ENCODE measurements around the gene LUZP2.

LUZP2 gene

DNA sequence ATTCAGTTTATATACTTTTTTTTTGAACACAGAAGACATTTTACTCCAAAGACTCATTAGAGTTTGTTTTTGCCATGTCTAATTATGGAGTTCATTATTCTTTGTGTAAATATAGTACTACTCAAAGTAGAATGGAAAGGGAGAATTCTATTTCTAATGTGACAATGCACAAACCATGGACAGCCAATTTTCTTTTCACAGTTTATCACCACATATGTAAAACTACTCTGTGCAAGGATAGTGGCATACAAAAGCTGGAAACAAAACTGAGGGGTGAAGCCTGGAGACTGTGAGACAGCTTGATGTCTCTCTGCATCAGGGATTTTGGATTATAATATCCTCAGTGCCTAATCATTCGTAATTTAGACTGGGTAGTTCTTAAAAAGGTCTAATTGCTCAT lies 75.5 kb downstream of the LUZP2 start:
- no peak for DNase-seq

DNA sequence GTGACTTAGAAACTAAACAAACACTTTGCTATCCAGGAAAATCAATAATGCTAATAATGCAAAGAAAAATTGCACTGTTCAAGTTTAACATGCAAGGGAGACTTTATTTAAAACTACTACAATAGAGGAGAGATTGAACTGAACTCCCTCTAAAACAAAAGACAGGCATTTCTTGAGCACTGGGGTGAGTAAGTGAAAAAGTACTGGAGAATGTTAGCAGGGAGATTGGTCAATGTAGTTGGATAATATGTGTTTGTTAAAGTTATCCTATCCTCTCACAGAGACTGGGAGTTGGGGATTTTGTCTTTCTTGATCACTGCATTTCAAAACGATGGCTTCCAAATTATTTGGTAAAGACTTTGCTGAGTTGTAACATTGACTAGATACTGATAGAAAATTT lies 77.6 kb downstream of the LUZP2 start:
- no peak for DNase-seq

DNA sequence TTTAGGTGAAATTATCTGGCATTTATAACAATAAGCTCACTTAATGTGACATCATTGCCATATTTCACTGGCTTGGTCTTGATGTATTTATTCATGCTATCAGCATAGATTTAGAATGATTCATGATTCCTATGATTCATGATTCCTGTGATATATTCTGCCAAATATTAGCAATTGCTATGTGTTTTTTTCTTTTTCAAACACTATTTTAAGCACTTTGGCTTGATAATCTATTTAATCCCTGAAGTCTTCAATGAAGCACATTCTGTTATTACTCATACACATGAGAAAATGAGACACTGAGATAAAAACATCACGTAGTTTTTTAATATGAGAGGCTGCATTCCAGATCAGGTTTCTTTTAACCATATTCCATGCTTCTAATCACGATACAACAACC lies 78.5 kb downstream of the LUZP2 start:
- no peak for DNase-seq

DNA sequence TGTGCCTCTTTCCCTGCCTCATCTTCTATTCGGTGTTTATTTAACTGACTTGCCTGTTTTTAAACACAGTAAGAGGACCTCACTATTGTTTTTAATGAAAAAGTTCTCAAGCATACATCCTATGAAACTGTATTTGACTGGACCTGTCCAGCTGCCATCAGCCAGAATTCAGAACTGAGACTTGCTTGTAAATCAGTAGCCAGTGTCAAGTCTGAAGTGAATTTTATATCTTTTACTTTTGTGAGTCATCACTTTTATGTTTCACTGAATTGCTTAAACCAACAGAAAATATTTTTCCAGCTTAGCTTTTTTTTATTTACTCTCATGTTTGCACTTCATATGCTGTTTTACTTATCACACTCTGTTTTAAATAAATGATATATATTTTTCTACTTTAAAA lies 88.3 kb downstream of the LUZP2 start:
- no peak for DNase-seq

DNA sequence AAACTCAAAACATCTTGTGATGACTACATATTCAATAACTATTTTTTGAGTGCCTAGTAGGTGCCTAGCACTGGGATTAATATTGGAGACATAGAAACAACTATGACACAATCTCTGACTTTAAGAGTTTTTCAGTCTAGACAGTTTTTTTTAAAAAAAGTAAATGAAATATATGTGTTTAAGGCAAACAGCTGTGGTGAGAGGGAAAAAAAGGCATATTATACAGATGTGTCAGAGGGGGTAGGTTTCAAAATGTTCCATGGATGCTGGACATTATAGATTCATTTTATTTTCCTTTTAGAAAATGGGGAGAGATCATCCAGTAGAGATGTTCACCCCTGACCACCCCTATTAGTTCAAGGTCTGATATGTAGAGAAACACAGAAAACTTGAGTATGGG lies 90.8 kb downstream of the LUZP2 start:
- DNase-seq = no peak

DNA sequence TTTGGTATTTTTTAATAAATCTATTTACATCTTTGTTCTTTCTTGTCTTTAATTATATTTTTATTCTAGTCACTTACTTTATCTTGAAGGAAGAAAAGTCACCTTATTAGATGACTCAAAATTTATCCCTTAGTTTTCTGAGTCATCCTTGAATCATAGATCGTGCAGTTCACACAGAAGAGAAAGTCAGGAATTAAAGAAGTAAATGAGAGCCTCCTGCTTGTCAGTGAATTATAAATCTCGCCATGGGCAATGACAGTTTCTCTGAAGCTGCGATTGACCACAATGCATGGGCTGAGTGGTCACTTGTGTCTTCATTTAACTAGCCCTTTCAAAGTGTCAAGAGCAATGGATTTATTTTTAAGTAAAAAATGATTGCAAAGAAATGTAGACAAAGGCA lies 91.2 kb downstream of the LUZP2 start:
- DNase-seq = no peak

DNA sequence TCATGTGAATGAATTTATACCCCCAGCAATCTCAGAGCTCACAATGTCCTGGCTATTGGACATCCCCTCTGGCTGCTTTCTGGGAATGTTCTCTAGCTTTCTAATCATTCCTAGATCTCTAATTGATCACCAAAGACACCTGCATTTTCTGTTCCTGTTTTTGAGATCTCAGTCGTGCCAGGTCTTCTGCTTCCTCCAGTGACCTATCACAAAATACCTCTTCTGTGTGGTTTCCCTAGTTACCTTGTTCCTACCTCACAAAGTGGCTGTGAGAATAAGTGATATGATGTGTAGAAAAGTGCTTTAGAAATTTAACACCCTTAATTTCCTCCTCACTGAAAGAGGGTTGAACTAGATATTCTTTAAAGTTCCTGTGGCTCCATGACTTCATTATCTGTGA lies 92.2 kb downstream of the LUZP2 start:
- DNase-seq = no peak

DNA sequence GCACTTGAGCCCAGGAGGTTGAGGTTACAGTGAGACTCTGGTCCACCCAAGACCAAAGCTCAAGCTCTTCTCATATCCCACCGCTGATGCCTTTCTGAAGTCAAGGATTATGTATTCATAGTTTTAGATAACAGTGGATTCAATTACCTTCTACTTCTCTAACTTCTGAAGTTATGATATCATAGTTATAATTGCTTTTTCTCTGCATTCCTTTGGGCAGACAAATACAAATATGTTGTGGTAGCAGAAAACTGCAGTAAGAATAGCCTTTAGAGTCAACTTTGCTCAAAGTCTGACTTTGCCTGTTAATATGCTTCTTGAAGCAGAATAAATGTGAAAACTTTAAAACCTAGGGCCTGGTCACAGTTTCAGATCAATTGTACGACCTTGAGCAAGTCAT lies 94.4 kb downstream of the LUZP2 start:
- DNase-seq = no peak

DNA sequence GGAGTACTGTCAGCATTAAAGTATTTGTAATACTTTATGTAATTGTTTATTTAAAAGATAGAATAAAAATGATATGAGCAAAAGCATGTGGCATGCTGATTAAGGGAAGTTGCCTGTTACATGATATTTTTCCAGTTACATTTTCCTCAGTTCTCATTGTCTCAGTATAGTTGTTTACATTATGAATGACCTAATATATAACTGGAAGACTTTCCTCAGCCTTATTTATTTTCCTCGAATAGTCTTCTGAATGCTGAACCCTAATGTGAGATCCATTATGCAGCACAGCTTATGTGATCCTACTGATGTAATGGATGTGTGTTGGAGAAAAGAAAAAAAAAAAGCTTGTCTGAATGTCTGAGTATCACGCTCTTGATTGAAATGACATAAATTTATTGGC lies 95.5 kb downstream of the LUZP2 start:
- DNase-seq = no peak

DNA sequence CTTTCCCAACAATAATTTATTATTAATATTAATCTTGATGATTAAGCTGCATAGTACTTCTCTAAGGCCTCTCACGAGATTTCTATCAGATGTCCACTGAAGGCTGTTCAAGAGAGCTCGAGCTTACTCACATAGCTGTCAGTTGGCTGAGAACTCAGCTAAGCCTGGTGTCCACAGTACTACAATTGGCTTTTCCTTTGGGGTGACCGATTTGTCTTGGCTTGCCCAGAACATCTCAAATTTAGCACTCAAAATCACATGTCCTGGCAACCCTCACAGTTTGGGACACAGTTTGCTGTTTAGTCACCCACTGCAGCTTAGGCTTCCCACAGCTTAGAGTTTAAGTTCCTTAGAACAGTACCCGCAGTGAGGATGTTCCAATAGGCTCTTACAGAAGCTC lies 96.5 kb downstream of the LUZP2 start:
- DNase-seq = no peak

DNA sequence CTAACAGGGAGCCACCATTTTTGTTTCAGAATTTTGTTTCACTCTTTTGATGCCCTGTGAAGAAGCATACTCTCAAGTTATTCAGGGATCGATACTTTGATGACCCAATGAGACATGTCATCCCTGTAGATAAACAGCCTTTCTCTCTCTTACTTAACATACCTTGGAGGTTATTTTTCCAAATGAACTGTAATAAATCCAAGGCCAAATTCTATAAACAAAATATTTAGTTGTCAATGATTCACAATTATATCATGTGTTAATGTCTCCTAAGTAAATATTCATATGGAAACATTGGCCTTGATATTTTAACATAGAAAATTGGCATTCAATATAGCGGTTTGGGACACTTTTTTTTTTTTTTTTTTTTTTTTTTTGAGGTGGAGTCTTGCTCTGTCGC lies 97.5 kb downstream of the LUZP2 start:
- no peak for DNase-seq

DNA sequence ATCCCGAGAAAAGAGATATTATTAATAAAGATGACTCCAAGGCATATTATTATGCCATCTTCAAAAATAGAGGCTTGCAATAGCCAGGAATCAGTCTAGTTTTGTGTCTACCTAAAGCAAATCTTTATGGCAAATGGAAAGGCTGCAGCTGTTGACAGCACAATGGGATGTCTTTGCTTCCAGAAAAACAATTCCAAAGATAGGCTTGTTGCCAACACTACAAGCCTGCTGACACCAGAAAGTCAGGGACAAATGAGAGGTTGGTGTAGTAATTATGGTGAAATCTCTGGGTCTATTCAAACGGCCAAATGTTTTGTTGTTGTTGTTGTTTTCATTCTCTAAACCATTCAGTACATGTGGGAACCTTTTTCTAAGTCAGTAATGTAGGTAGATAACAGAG lies 101.8 kb downstream of the LUZP2 start:
- DNase-seq = no peak

DNA sequence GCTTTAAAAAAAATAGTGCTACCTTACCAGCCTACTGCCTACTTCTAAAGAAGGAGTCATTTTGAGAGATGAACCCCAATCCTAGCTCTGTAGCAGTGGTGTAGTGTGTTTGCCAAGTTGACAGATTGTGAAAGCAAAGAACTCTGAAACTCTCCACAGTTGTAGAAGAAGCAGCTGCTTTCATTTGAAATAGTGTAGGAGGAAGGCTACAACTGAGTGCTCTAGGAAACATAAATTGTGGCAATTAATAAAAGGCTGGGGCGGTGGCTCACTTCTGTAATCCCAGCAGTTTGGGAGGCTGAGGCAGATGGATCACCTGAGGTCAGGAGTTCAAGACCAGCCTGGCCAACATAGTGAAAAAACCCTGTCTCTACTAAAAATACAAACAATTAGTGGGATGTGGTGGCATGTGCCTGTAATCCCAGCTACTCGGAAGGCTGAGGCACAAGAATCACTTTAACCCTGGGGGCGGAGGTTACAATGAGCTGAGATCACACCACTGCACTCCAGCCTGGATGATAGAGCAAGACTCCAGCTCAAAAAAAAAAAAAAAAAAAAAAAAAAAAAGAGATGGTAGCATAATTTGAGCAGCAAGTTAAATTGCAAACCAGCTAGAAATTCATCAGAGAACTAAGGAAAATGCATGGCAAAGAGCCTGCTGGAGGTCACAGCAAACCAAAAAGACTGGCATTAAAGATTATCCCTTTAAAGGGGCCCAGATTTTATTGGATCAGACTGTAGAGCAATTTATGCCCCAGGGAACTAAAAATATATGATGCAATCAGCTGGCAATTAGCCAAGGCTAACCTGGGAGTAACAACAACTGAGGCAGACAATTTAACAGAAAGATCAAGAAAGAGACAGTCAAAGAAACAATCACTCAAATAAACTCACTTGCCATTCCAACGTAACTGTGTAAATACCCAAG lies 112.6 kb downstream of the LUZP2 start:
- DNase-seq = no peak

DNA sequence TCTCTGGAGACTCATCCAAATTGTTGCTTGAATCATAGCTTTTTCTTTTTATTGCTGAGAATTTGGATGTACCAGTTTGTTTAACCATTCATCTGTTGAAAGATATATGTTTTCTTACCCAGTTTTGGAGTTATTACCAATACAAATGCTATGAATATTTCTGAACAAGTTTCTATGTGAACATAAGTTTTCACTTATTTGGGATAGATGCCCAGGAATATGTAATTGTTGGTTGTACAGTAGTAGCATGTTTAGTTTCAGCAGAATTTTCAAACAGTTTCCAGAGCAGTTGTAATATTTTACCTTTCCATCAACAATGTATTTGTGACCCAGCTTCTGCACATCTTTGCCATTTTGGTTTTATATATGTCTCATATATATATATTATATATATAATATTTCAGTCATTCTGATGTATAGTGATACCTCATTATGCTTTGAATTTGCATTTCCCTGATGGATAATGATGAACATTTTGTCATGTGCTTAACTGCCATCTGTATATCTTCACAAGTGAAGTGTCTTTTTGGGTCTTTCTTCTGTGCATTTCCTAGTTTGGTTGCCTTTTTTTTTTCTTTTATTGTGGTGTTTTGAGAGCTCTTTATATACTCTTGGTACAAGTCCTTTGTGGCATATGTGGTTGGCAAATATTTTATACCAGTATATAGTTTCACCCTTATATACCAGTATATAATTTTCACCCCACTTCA lies 118.8 kb downstream of the LUZP2 start:
- no peak for DNase-seq

DNA sequence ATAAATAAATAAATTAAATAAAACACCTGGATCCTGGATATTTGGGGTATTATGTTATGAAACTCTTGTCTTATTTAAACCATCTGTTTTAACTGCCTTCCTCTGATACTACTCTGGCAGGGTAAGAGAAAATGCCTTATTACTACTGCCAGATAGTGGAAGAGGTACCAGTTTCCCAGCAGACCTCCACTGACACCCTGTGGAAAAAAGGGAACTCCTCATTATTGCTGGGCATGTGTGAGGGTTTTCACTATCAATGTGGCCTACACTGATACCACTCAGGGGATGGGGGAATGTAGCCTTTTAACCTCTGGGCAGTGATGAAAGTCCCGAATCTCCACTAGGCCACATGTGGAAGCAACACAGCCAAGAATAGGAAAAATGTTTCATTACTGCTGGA lies 121.0 kb downstream of the LUZP2 start:
- no peak for DNase-seq

DNA sequence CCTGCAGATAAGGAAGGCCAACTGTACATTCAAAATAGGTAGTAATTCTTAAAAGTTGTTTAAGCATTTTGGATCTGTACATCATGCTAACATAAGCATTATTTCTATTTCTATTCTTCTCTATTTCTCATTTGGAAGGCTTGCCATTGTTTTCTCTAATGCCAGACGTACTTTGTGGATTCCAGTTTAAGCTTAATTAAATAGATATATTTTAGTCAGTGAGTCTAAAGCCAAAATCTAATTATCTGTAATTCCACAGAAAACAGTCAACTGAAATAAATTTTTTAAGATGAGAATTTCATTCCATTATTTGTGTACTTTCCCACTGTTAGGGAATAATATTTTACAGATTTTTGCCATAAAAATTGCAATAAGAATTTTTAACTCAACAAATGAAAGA lies 123.0 kb downstream of the LUZP2 start:
- DNase-seq = no peak

DNA sequence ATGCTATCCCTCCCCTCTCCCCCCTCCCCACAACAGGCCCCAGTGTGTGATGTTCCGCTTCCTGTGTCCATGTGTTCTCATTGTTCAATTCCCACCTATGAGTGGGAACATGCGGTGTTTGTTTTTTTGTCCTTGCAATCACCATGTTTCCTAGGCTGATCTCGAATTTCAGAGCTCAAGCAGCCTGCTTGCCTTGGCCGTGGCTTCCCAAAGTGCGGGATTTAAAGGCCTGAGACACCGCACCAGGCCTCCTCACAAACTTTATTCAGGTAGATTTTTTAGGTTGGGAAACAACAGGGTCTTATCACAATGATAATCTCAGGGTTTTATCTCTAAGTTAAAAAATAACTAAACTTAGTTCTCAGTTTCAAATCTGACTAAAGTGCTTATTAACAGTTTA lies 125.4 kb downstream of the LUZP2 start:
- DNase-seq = no peak

DNA sequence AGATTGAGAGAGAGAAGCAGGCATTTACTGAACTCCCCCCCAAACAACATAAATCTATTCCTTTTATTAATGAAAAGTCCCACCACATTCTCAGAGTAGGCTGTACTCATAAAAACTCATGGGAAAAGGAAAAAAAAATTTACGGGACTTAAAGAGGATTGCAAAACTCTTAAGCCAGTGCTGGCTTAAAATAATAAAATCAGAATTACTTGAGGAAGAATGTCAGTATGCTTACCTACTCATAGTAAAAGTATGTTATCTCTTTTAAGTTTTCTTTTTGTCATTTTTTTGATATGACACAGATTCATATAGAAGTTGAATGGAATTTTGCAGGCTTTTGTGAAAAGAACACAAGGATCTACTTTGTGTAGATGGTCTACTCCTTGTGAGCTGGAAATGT lies 126.3 kb downstream of the LUZP2 start:
- no peak for DNase-seq

DNA sequence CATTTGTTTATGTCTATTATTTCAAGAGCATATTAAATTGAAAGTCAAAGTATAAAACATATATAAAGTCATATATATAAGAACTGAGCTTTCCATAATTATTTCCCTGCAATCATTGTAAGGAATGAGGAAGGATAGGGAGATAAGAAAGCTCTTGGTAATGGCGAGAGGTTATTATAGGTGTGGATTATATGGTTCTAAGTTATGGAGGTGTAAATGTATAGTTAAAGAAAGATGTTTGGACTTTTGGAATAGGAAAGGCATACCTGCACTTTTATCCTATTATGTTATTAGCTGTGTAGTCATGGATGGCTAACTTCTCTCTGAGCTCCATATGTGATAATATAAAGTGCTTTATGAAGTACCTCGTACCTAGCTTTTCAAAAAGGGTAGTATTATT lies 127.6 kb downstream of the LUZP2 start:
- DNase-seq = no peak

DNA sequence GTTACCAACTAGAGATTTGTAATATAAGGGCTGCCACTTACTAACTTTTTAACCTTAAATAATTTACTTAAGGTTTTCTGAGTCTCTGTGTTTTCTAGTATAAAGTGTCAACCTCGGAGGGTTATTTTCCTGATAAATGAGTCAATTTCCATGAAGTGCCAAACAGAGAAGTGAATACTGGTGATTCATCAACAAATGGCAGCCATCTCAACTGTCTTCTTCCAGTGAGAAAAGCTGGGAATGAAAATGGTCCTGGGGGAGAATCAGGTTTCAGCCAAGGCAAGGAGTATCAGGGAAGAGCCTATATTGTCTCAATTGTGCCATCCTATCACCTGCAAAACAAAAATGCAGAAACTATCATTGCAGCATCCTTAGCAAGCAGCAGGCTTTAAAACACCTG lies 129.1 kb downstream of the LUZP2 start:
- DNase-seq = no peak

DNA sequence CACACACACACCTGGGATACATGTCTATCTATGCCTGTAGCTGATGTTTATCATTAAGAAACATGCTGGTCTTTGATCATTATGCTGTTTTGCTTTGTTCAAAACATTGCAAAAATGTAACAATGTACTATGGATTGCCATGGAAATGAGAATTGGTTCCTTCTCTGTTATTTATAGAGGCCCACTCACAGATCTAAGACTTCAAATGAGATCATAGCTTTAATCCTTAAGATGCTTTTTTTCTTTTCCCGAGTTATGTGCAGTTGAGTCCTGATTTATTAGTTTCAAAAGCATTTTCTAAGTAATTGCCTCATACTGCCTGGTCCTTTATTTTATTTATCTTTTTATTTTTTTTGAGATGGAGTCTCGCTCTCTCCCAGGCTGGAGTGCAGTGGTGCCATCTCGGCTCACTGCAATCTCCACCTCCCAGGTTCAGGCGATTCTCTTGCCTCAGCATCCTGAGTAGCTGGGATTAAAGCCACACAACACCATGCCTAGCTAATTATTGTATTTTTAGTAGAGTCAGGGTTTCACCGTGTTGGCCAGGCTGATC lies 131.4 kb downstream of the LUZP2 start:
- no peak for DNase-seq

DNA sequence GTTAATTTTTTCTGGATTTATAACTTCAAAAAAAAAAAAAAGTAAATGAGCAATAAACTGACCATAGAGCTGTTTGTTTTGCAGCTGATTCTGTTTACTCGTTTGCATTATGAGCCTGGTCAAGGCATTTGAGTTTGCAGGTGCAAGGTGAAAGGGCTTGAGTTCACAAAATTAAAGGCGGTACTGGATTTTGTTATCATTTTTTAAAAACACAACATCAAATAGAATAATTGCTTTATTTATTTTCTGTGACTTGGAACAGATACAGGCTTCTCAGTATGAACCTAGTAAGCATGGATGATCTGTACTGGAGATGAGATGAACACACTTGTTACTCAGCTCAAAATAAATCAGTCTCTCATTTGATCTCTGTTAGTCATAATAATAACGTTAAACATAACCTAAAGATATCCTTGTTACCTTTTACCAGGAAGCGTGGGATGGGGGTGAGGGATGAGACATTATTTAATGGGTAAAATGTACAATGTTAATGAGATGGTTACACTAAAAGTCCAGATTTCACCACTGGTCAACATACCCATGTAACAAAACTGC lies 137.8 kb downstream of the LUZP2 start:
- DNase-seq = no peak

DNA sequence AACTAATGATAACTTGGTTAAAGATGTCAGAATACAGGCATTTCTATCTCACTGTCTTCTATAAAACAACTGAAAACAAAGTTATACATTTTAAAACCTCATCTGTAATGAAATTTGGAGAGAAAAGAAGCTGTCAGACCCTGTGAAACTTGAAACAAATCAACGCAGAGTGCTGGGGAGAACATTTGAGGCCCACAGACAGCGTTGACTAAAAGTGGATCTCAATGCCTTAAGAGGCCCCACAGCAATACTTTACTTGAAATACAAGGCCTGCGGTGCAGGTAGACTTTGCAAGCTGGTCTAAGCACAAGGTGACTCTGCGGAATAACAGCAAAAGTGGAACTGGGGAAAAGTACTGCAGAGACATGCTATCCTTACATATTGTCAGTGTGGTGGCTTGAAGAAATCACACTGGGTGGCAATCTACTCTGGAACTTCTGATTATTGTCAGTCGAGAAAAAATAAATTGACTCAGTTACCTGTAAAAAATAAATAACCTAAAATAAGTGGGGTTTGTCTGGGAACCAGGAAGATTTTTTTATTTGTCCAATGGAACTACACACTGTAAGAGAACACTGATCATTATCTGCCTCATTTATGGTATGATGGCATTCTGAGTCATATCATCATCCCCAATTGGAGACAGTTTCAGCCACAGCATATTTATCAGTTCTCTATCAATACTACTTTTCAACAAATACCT lies 138.9 kb downstream of the LUZP2 start:
- DNase-seq = no peak

All from activated naive CD4-positive, alpha-beta T cell treated with Interleukin-2 at 50 U/mL for 16 hours (primary cell).